NCI-H1436 treated with DMSO at 0.1 percent for 48 hours (cell line): Measurements from ENCODE around the gene RASSF5.
A peak's percentile ranks its signal among the peaks of the same experiment; 100 is the strongest.
"Not testable (repeated sequence)": the region's sequence is repeated elsewhere in the genome, so short reads cannot be mapped to it uniquely, and the experiment has no call there.

Source experiments
- DNase-seq: peaks from one replicate; lab custom pipeline; 2025; lab: John Stamatoyannopoulos, UW

Gene RASSF5

GRCh38 chr1:206477110-206477509 is 30.2 kb upstream of the RASSF5 start:
- DNase-seq, result no peak

GRCh38 chr1:206477581-206478380 is 29.6 kb upstream of the RASSF5 start:
- DNase-seq, result no peak

GRCh38 chr1:206478746-206479145 is 28.6 kb upstream of the RASSF5 start:
- DNase-seq, result no peak

GRCh38 chr1:206479183-206480125 is 27.9 kb upstream of the RASSF5 start:
- DNase-seq, result no peak

GRCh38 chr1:206480211-206480610 is 27.1 kb upstream of the RASSF5 start:
- no peak for DNase-seq

GRCh38 chr1:206482611-206483010 is 24.7 kb upstream of the RASSF5 start:
- DNase-seq, result no peak

- DNase-seq, result not testable (repeated sequence)
These were observed 23.5 kb upstream of the RASSF5 start for GRCh38 chr1:206483864-206484263.

- no peak for DNase-seq
These were observed 22.4 kb upstream of the RASSF5 start for GRCh38 chr1:206484901-206485300.

GRCh38 chr1:206486995-206487788 is 20.1 kb upstream of the RASSF5 start:
- DNase-seq, result no peak

- DNase-seq, result no peak
These were observed 19.4 kb upstream of the RASSF5 start for GRCh38 chr1:206487970-206488369.

- no peak for DNase-seq
These were observed 18.9 kb upstream of the RASSF5 start for GRCh38 chr1:206488466-206488865.

GRCh38 chr1:206489980-206490770 is 17.2 kb upstream of the RASSF5 start:
- DNase-seq, result no peak

- no peak for DNase-seq
These were observed 16.4 kb upstream of the RASSF5 start for GRCh38 chr1:206490771-206491405.

GRCh38 chr1:206491616-206492015 is 15.7 kb upstream of the RASSF5 start:
- DNase-seq, result no peak

- no peak for DNase-seq
These were observed 14.7 kb upstream of the RASSF5 start for GRCh38 chr1:206492589-206492988.

- no peak for DNase-seq
These were observed 14.1 kb upstream of the RASSF5 start for GRCh38 chr1:206493279-206493678.

GRCh38 chr1:206495011-206495461 is 12.3 kb upstream of the RASSF5 start:
- DNase-seq, result peak; percentile 43

- no peak for DNase-seq
These were observed 11.8 kb upstream of the RASSF5 start for GRCh38 chr1:206495493-206496046.

GRCh38 chr1:206496131-206496793 is 11.1 kb upstream of the RASSF5 start:
- DNase-seq, result no peak

- no peak for DNase-seq
These were observed 10.0 kb upstream of the RASSF5 start for GRCh38 chr1:206497363-206497762.
